ENCODE results near the gene NBEA.
A peak's percentile ranks its signal among the peaks of the same experiment; 100 is the strongest.

The NBEA gene

GRCh38 chr13:35552172-35552844 lies 610.2 kb downstream of the NBEA start:
- no peaks in the 10 kb centered on the region for H3K9me3 ChIP-seq (ENCODE audit: control extremely low read depth in 1 of 5, control insufficient read depth in 4 of 5, insufficient read depth in 2 of 5, low read depth in 1 of 5, low read length in 4 of 5)
- CTCF ChIA-PET: interaction anchor here (0.7 to 0.8 kb wide), 2 partner anchors 11 to 24 kb away, joined by 3 to 4 read pairs; no protein-coding TSS in a partner anchor
- peaks cover 0 to 4% (median 0%) of the 10 kb centered on the region in 4 experiments for H3K36me3 ChIP-seq (ENCODE audit: control insufficient read depth in 4 of 4, insufficient read depth in 4 of 4, low read length in 3 of 4)
- H3K27ac ChIP-seq (ENCODE audit: insufficient read depth in 1 of 2, low read depth in 1 of 2, low read length in 2 of 2, poor library complexity in 1 of 2, severe bottlenecking in 2 of 2): no peak overlapping the region
- H3K4me3 ChIP-seq (ENCODE audit: control insufficient read depth in 1 of 7, extremely low read depth in 1 of 7, insufficient read depth in 4 of 7, low read depth in 2 of 7, low read length in 6 of 7): no peak overlapping the region
- no peak for DNase-seq
- no CpG with 5 or more reads among the region's 3 CpGs for WGBS (ENCODE audit: insufficient coverage)
- POLR2A ChIA-PET: no interaction called here
- H3K4me1 ChIP-seq (ENCODE audit: control extremely low read depth in 1 of 4, control insufficient read depth in 4 of 4, insufficient read depth in 4 of 4, low read length in 3 of 4): no peaks in the 10 kb centered on the region
- H3K27me3 ChIP-seq (replicated peaks in 2 of 5; ENCODE audit: control insufficient read depth in 4 of 5, insufficient read depth in 5 of 5, low read length in 4 of 5): no peaks in the 10 kb centered on the region

- CTCF ChIA-PET: no interaction called here
Measured at GRCh38 chr13:35554972-35555623, 613.0 kb downstream of the NBEA start.

GRCh38 chr13:35557475-35557874 lies 615.4 kb downstream of the NBEA start:
- Histone ChIP-seq H3K4me3 (ENCODE audit: control insufficient read depth in 1 of 7, extremely low read depth in 1 of 7, insufficient read depth in 4 of 7, low read depth in 2 of 7, low read length in 6 of 7) (no peak overlapping the region), H3K27me3 (replicated peaks in 2 of 5; ENCODE audit: control insufficient read depth in 4 of 5, insufficient read depth in 5 of 5, low read length in 4 of 5) (no peaks in the 10 kb centered on the region), H3K9me3 (ENCODE audit: control extremely low read depth in 1 of 5, control insufficient read depth in 4 of 5, insufficient read depth in 2 of 5, low read depth in 1 of 5, low read length in 4 of 5) (no peaks in the 10 kb centered on the region), H3K4me1 (ENCODE audit: control extremely low read depth in 1 of 4, control insufficient read depth in 4 of 4, insufficient read depth in 4 of 4, low read length in 3 of 4) (no peaks in the 10 kb centered on the region), H3K27ac (ENCODE audit: insufficient read depth in 1 of 2, low read depth in 1 of 2, low read length in 2 of 2, poor library complexity in 1 of 2, severe bottlenecking in 2 of 2) (no peak overlapping the region), H3K36me3 (ENCODE audit: control insufficient read depth in 4 of 4, insufficient read depth in 4 of 4, low read length in 3 of 4) (no peaks in the 10 kb centered on the region)
- no peak for DNase-seq
- 80% methylated on average over 2 of the region's 3 CpGs for WGBS (ENCODE audit: insufficient coverage)
- ChIA-PET CTCF (no interaction called here), POLR2A (no interaction called here)

More at GRCh38 chr13:35554972-35555623, 613.0 kb downstream of the NBEA start:
- no peak overlapping the region for H3K27ac ChIP-seq (ENCODE audit: insufficient read depth in 1 of 2, low read depth in 1 of 2, low read length in 2 of 2, poor library complexity in 1 of 2, severe bottlenecking in 2 of 2)
- WGBS (ENCODE audit: insufficient coverage): no CpG with 5 or more reads among the region's 3 CpGs
- H3K4me1 ChIP-seq (ENCODE audit: control extremely low read depth in 1 of 4, control insufficient read depth in 4 of 4, insufficient read depth in 4 of 4, low read length in 3 of 4): no peaks in the 10 kb centered on the region
- no peaks in the 10 kb centered on the region for H3K27me3 ChIP-seq (replicated peaks in 2 of 5; ENCODE audit: control insufficient read depth in 4 of 5, insufficient read depth in 5 of 5, low read length in 4 of 5)
- POLR2A ChIA-PET: no interaction called here
- H3K9me3 ChIP-seq (ENCODE audit: control extremely low read depth in 1 of 5, control insufficient read depth in 4 of 5, insufficient read depth in 2 of 5, low read depth in 1 of 5, low read length in 4 of 5): no peaks in the 10 kb centered on the region
- DNase-seq: no peak
- peaks cover 0 to 4% (median 0%) of the 10 kb centered on the region in 4 experiments for H3K36me3 ChIP-seq (ENCODE audit: control insufficient read depth in 4 of 4, insufficient read depth in 4 of 4, low read length in 3 of 4)
- no peak overlapping the region for H3K4me3 ChIP-seq (ENCODE audit: control insufficient read depth in 1 of 7, extremely low read depth in 1 of 7, insufficient read depth in 4 of 7, low read depth in 2 of 7, low read length in 6 of 7)

DNA sequence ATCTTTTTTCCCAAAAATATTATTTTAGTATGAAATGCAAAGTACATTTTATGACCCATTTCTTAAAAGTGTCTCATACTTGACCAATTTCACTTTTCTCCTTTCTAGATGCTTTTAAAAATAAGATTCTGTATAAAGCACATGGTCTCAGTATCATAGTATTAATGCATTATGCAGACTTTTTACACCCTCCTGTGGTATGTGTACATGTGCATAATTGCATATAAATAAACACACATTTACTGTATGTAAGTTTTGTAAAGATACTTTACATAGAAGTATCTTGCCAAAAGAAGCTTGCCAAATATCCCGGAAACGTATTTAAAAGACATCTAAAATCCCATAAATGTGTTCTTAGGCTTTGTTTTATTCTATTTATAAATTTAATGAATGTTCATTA lies 619.5 kb downstream of the NBEA start:
- Histone ChIP-seq H3K27ac (ENCODE audit: insufficient read depth in 1 of 2, low read depth in 1 of 2, low read length in 2 of 2, poor library complexity in 1 of 2, severe bottlenecking in 2 of 2) (no peak overlapping the region), H3K4me1 (ENCODE audit: control extremely low read depth in 1 of 4, control insufficient read depth in 4 of 4, insufficient read depth in 4 of 4, low read length in 3 of 4) (peaks cover 0 to 3% (median 0%) of the 10 kb centered on the region in 4 experiments), H3K9me3 (ENCODE audit: control extremely low read depth in 1 of 5, control insufficient read depth in 4 of 5, insufficient read depth in 2 of 5, low read depth in 1 of 5, low read length in 4 of 5) (no peaks in the 10 kb centered on the region), H3K27me3 (replicated peaks in 2 of 5; ENCODE audit: control insufficient read depth in 4 of 5, insufficient read depth in 5 of 5, low read length in 4 of 5) (no peaks in the 10 kb centered on the region), H3K36me3 (ENCODE audit: control insufficient read depth in 4 of 4, insufficient read depth in 4 of 4, low read length in 3 of 4) (no peaks in the 10 kb centered on the region), H3K4me3 (ENCODE audit: control insufficient read depth in 1 of 7, extremely low read depth in 1 of 7, insufficient read depth in 4 of 7, low read depth in 2 of 7, low read length in 6 of 7) (no peak overlapping the region)
- POLR2A ChIA-PET: no interaction called here
- CTCF ChIA-PET: no interaction called here
- no peak for DNase-seq
- no CpG with 5 or more reads among the region's 2 CpGs for WGBS (ENCODE audit: insufficient coverage)

- ChIA-PET CTCF (no interaction called here), POLR2A (no interaction called here)
- no peaks in the 10 kb centered on the region for H3K36me3 ChIP-seq (ENCODE audit: control insufficient read depth in 4 of 4, insufficient read depth in 4 of 4, low read length in 3 of 4)
- no CpG with 5 or more reads among the region's 1 CpG for WGBS (ENCODE audit: insufficient coverage)
- H3K4me1 ChIP-seq (ENCODE audit: control extremely low read depth in 1 of 4, control insufficient read depth in 4 of 4, insufficient read depth in 4 of 4, low read length in 3 of 4): peaks cover 0 to 3% (median 0%) of the 10 kb centered on the region in 4 experiments
- H3K9me3 ChIP-seq (ENCODE audit: control extremely low read depth in 1 of 5, control insufficient read depth in 4 of 5, insufficient read depth in 2 of 5, low read depth in 1 of 5, low read length in 4 of 5): no peaks in the 10 kb centered on the region
- no peaks in the 10 kb centered on the region for H3K27me3 ChIP-seq (replicated peaks in 2 of 5; ENCODE audit: control insufficient read depth in 4 of 5, insufficient read depth in 5 of 5, low read length in 4 of 5)
- DNase-seq: no peak
- no peak overlapping the region for H3K27ac ChIP-seq (ENCODE audit: insufficient read depth in 1 of 2, low read depth in 1 of 2, low read length in 2 of 2, poor library complexity in 1 of 2, severe bottlenecking in 2 of 2)
- H3K4me3 ChIP-seq (ENCODE audit: control insufficient read depth in 1 of 7, extremely low read depth in 1 of 7, insufficient read depth in 4 of 7, low read depth in 2 of 7, low read length in 6 of 7): no peak overlapping the region
Measured at GRCh38 chr13:35565273-35565672, 623.2 kb downstream of the NBEA start.

DNA sequence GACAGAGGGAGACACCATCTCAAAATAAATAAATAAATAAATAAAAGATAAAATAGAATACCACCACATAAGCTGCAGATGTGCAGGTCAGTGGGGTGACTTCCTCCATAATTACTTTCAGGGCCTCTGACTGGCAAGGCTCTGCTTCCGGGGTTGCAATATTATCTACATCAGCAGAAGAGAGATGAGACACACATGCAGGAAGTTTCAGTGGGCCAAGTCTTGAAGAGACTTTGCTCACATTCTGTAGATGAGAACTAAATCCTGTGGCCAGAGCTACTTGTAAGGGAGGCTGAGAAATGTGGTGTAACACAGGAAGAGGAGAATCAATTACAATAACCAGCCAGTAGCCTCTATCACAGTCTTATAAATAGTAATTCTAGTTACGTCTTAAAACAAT lies 624.3 kb downstream of the NBEA start:
- DNase-seq: peak in 2 of 3 donors; percentile 4 to 7
- Histone ChIP-seq H3K27me3 (replicated peaks in 2 of 5; ENCODE audit: control insufficient read depth in 4 of 5, insufficient read depth in 5 of 5, low read length in 4 of 5) (no peaks in the 10 kb centered on the region), H3K27ac (ENCODE audit: insufficient read depth in 1 of 2, low read depth in 1 of 2, low read length in 2 of 2, poor library complexity in 1 of 2, severe bottlenecking in 2 of 2) (no peak overlapping the region), H3K36me3 (ENCODE audit: control insufficient read depth in 4 of 4, insufficient read depth in 4 of 4, low read length in 3 of 4) (no peaks in the 10 kb centered on the region), H3K9me3 (ENCODE audit: control extremely low read depth in 1 of 5, control insufficient read depth in 4 of 5, insufficient read depth in 2 of 5, low read depth in 1 of 5, low read length in 4 of 5) (no peaks in the 10 kb centered on the region), H3K4me1 (ENCODE audit: control extremely low read depth in 1 of 4, control insufficient read depth in 4 of 4, insufficient read depth in 4 of 4, low read length in 3 of 4) (peaks cover 0 to 3% (median 0%) of the 10 kb centered on the region in 4 experiments), H3K4me3 (ENCODE audit: control insufficient read depth in 1 of 7, extremely low read depth in 1 of 7, insufficient read depth in 4 of 7, low read depth in 2 of 7, low read length in 6 of 7) (no peak overlapping the region)
- POLR2A ChIA-PET: no interaction called here
- WGBS (ENCODE audit: insufficient coverage): 88% methylated on average over 1 of the region's 2 CpGs
- CTCF ChIA-PET: no interaction called here

GRCh38 chr13:35567406-35567980 lies 625.4 kb downstream of the NBEA start:
- WGBS (ENCODE audit: insufficient coverage): 90% methylated on average over 3 of the region's 3 CpGs
- Histone ChIP-seq H3K9me3 (ENCODE audit: control extremely low read depth in 1 of 5, control insufficient read depth in 4 of 5, insufficient read depth in 2 of 5, low read depth in 1 of 5, low read length in 4 of 5) (no peaks in the 10 kb centered on the region), H3K4me1 (ENCODE audit: control extremely low read depth in 1 of 4, control insufficient read depth in 4 of 4, insufficient read depth in 4 of 4, low read length in 3 of 4) (peaks cover 0 to 3% (median 0%) of the 10 kb centered on the region in 4 experiments), H3K27me3 (replicated peaks in 2 of 5; ENCODE audit: control insufficient read depth in 4 of 5, insufficient read depth in 5 of 5, low read length in 4 of 5) (no peaks in the 10 kb centered on the region), H3K4me3 (ENCODE audit: control insufficient read depth in 1 of 7, extremely low read depth in 1 of 7, insufficient read depth in 4 of 7, low read depth in 2 of 7, low read length in 6 of 7) (no peak overlapping the region), H3K27ac (ENCODE audit: insufficient read depth in 1 of 2, low read depth in 1 of 2, low read length in 2 of 2, poor library complexity in 1 of 2, severe bottlenecking in 2 of 2) (no peak overlapping the region), H3K36me3 (ENCODE audit: control insufficient read depth in 4 of 4, insufficient read depth in 4 of 4, low read length in 3 of 4) (no peaks in the 10 kb centered on the region)
- DNase-seq: no peak
- CTCF ChIA-PET: no interaction called here
- POLR2A ChIA-PET: no interaction called here

All from common myeloid progenitor, CD34-positive (primary cell).